HG03432 (cell line): ENCODE data around the gene DNER.
"Not testable (repeated sequence)": the region's sequence is repeated elsewhere in the genome, so short reads cannot be mapped to it uniquely, and the experiment has no call there.

Source experiments
- ATAC-seq: cut with Tn5 transposase; IDR thresholded peaks from one replicate; pipeline ENCODE4 v1.9.1; 2021; ENCODE audit warnings: mild to moderate bottlenecking, moderate library complexity; ENCODE audit not compliant: unreplicated experiment

DNER gene

GRCh38 chr2:229350117-229350805 lies 364.1 kb downstream of the DNER start:
- ATAC-seq, result no peak

- no peak for ATAC-seq
Measured at GRCh38 chr2:229348128-229348527, 366.2 kb downstream of the DNER start.

- ATAC-seq, result no peak
Measured at GRCh38 chr2:229346816-229347540, 367.4 kb downstream of the DNER start.

GRCh38 chr2:229344955-229345354 lies 369.4 kb downstream of the DNER start:
- no peak for ATAC-seq

- ATAC-seq, result no peak
Measured at GRCh38 chr2:229344151-229344551, 370.2 kb downstream of the DNER start.

- ATAC-seq, result no peak
Measured at GRCh38 chr2:229343661-229344060, 370.7 kb downstream of the DNER start.

- no peak for ATAC-seq
Measured at GRCh38 chr2:229342376-229342775, 372.0 kb downstream of the DNER start.

GRCh38 chr2:229340086-229340760 lies 374.1 kb downstream of the DNER start:
- ATAC-seq, result no peak

GRCh38 chr2:229339618-229340017 lies 374.7 kb downstream of the DNER start:
- ATAC-seq, result no peak

GRCh38 chr2:229339171-229339570 lies 375.2 kb downstream of the DNER start:
- ATAC-seq, result not testable (repeated sequence)

GRCh38 chr2:229335877-229336346 lies 378.4 kb downstream of the DNER start:
- no peak for ATAC-seq

- ATAC-seq, result no peak
Measured at GRCh38 chr2:229335330-229335729, 379.0 kb downstream of the DNER start.

- no peak for ATAC-seq
Measured at GRCh38 chr2:229330952-229331351, 383.4 kb downstream of the DNER start.

- ATAC-seq, result no peak
Measured at GRCh38 chr2:229319558-229319957, 394.8 kb downstream of the DNER start.

GRCh38 chr2:229314117-229314516 lies 400.2 kb downstream of the DNER start:
- no peak for ATAC-seq

GRCh38 chr2:229313591-229313990 lies 400.8 kb downstream of the DNER start:
- no peak for ATAC-seq
